ENCODE results near the gene ZHX3.

The ZHX3 gene

DNA sequence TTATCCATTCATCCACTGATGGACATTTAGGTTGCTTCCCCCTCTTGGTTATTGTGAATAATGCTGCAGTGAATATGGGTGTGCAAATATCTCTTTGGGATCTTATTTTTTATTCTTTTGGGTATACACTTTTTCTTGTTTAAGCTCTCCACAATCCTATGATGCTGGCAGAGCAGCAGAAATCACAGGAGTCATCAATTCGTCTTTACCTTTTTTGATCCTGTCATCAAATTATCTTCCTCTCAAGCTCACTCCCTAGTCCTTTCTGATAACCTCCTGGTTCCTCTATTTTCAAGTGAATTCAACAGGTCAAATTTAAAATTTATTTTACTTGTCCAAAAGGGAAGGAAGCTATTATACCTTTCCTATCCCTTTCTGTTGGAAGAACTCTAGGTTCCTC lies 91.1 kb downstream of the ZHX3 start:
- DNase-seq (ENCODE audit: low spot score) = no peak
- TF ChIP-seq CTCF (IDR thresholded peaks at IDR 0.05; ENCODE audit: extremely low read depth, missing control alignments) = no peak

GRCh38 chr20:41225091-41225490 lies 92.4 kb downstream of the ZHX3 start:
- TF ChIP-seq CTCF (IDR thresholded peaks at IDR 0.05; ENCODE audit: extremely low read depth, missing control alignments) = no peak

GRCh38 chr20:41224281-41224680 lies 93.2 kb downstream of the ZHX3 start:
- no peak for DNase-seq (ENCODE audit: low spot score)
- no peak for TF ChIP-seq CTCF (IDR thresholded peaks at IDR 0.05; ENCODE audit: extremely low read depth, missing control alignments)

More at GRCh38 chr20:41225091-41225490, 92.4 kb downstream of the ZHX3 start:
- no peak for DNase-seq (ENCODE audit: low spot score)

DNA sequence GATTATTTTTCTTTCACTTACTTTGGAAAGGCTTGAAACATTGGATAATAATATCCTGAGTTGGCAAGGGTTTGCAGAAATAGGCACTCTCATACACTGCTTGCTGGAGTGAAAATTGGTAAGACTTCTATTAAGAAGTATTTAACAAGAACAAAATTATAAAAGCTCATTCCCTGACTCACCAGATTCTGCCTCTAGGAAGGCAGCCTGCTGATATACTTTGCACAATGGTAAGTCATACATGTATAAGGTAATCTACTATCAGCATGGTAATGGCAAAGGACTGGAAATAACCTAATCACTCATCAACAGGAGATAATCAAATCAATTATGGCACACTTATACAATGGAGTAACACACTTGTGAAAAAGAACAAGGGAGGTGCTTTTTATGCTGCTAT lies 94.4 kb downstream of the ZHX3 start:
- TF ChIP-seq CTCF (IDR thresholded peaks at IDR 0.05; ENCODE audit: extremely low read depth, missing control alignments) = no peak
- no peak for DNase-seq (ENCODE audit: low spot score)

DNA sequence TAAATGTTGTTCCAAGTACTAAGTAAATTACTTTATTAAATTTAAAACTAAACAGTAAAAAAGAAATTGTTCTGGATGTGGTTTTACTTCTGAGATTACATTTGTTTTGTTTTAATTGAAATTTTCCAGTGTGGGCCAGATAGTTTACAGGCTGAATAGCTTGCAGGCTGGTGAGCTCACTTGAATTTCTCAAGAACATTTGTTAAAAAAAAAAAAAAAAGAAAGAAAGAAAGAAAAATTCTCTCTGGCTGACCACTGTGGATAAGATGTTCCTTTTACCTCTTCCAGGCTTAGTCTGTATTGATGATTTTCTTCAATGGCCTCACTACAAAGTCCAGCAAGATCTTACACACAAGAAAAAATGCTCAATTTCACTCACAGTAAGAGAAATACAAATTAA lies 94.8 kb downstream of the ZHX3 start:
- TF ChIP-seq CTCF (IDR thresholded peaks at IDR 0.05; ENCODE audit: extremely low read depth, missing control alignments) = no peak
- DNase-seq (ENCODE audit: low spot score) = no peak

GRCh38 chr20:41222296-41222695 lies 95.2 kb downstream of the ZHX3 start:
- no peak for DNase-seq (ENCODE audit: low spot score)
- no peak for TF ChIP-seq CTCF (IDR thresholded peaks at IDR 0.05; ENCODE audit: extremely low read depth, missing control alignments)

DNA sequence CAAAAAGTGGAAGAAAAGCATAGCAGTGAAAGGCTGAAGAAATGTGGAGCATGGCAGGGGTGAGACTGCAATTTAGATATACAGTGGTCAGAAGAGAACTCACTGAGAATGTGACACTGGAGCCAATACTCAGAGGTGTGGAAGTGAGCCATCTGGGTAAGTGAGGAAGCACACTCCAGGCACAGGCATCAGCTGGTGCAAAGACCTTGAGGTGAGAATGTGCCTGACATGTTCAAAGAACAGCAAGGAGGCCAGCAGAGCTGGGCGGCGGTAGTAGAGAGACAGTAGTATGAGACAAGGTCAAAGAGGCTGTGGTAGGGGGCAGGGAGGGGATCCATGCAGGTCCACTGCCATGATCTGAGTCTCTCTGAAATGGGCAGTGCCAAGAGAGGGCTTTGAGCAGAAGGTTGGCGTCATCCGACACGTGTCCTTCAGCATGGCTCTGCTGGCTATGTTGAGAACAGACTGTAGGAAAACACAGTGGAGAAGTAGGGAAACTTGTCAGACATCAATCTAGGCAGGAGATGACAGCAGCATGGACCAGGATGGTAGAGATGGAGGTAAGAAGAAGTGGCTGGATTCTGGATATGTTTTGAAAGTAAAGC lies 95.8 kb downstream of the ZHX3 start:
- no peak for DNase-seq (ENCODE audit: low spot score)
- TF ChIP-seq CTCF (IDR thresholded peaks at IDR 0.05; ENCODE audit: extremely low read depth, missing control alignments) = no peak

All from GM20000 (cell line).